Measurements from ENCODE around the gene ACTR3.
A peak's percentile ranks its signal among the peaks of the same experiment; 100 is the strongest.

ACTR3 gene

DNA sequence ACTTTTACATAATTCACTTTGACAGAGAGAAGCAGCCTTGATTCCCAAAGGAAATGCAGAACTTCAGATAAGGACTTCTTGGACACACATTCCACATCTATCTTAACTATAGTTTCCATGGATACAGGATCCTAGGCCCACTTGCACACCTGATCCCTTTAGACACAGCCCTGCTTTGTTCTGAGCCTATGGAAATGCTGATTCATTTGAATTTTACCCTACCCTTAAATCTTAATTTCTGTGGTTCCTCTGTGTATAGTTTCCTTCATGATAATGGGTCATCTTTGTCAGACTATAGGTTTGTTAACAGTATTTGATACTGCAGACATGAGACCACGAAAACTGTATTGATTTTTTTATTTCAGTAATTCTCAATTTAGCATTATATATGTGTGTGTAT, 77.4 kb downstream of the ACTR3 start:
- no peak for DNase-seq

DNA sequence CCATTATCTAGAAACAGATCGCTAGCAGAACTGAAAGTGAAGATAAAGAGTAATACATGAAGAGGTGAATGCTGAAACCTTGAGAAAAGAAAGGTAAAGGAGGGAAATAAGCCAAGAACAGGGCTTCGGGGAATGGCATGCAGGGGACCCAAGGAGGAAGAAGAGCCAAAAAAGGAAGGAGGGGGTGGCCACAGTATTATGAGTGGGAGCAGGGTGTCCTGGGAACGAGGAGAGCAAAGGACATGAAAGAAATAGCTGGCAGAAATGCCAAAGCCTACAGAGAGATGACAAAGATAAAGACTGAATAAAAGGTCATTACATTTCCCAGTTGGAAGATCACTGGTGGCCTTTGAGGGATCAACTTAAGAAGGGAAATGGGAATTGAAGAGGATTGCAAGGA, 82.9 kb downstream of the ACTR3 start:
- no peak for DNase-seq

GRCh38 chr2:113973810-113974209, 83.9 kb downstream of the ACTR3 start:
- DNase-seq = no peak

- DNase-seq = no peak
Observed at GRCh38 chr2:113974727-113975126, 84.8 kb downstream of the ACTR3 start.

- no peak for DNase-seq
Observed at GRCh38 chr2:113976277-113976928, 86.5 kb downstream of the ACTR3 start.

GRCh38 chr2:113977060-113977659, 87.3 kb downstream of the ACTR3 start:
- no peak for DNase-seq

GRCh38 chr2:113977660-113978523, 88.0 kb downstream of the ACTR3 start:
- no peak for DNase-seq

DNA sequence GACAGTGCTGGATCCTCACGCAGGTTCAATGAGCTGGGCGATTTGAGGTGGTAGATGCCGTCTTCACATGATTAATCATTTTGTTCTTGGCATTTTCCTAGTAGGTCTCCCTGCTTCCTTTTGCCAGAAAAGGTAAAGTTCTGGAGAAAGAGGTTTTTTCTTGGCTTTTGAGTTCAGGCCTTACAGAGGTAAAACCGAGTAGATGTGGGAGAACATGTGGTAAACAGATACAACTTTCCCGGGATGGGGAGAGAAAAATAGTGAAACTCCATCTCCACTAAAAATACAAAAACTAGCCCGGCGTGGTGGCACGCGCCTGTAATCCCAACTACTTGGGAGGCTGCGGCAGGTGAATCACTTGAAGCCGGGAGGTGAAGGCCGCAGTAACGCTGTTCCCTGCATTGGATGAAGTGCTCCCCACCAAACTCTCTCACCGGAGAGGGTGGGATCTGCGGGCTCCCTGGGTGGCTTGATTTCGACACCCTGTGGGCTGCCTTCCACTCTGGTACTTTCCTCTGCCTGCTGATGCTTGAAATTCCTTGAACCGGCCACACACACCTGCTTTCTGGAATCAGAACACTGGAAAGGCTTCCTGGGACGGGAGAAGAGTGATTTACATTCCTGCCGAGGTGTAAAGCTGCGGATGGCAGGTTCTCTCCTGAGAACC, 88.8 kb downstream of the ACTR3 start:
- DNase-seq = no peak

DNA sequence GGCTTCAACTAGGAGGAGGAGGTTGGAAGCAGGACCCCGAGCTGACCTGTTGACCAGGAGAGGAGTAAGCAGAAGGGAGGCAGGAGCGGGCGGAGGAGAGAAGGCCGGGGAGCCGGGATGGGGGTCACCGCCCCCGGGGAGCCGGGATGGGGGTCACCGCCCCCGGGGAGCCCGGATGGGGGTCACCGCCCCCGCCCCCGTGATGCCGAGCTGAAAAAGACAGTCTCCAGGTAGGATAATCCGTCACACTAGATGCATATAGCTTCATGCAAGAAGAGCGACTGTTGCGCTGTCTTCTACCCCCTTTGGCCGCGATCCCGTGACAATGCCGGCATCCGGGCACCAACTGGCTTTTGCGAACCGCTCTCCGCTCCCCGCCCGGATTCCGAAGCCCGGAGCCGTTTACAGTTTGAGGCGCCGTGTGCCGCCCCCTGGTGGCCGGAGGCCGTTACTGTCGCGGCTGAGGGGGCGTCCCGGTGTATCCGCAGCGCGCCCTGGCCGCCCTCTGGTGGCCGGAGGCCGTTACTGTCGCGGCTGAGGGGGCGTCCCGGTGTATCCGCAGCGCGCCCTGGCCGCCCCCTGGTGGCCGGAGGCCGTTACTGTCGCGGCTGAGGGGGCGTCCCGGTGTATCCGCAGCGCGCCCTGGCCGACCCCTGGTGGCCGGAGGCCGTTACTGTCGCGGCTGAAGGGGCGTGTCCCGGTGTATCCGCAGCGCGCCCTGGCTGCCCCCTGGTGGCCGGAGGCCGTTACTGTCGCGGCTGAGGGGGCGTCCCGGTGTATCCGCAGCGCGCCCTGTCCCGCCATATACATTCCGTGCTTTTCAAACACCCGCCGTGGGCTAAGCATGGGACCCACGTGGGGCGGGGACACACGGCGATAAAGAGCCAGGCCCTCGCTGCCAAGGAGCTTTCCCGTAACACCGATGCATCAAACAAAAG, 89.6 kb downstream of the ACTR3 start:
- DNase-seq = peak; percentile 41

DNA sequence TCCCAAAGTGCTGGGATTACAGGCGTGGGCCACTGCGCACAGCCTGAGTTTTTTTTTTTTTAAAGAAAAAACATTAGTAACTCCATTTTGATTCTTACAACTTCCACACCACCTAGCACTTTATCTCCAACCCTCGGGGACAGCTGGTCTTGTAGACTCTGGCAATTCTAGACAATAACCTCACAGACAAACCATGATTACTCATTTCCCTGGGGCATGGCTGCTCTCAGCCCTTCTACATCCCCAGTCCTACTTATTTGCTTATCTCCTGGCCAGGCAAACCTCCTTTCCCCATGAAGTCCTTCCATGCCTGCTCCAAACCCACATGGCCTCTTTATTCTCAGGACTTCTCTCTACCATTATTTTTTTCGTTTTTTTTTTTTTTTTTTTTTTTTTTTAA, 91.1 kb downstream of the ACTR3 start:
- DNase-seq = no peak

DNA sequence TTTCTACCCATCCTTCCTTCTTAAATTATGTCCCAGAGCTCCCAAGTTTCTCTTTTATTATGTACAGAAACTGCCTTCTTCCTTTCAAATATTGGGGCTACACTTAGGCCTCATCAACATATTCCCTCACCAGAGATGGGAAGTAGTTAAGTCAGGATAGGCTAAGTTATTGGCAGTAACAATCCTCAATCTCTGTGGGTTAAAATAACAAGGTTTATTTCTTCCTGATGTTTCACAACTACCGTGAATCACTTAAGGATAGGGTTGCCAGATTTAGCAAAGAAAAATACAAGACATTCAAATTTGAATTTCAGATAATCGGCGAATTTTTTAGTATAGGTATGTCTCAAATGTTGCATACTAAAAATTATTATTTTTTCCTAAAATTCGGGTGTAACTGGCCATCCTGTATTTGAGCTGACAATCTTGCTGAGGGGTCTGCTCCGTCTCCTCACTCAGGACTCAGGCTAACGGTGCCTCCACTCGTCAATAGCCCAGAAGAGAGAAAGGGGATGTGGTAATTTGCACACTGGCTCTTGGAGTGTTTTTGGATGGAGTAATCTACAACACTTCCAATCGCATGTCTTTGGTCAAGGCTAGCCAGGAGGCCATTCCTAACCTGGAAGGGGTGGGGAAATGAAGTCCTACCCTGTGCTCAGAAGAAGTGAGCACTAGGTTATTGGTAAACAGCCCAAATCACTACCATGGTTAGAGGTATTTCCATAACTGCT, 91.7 kb downstream of the ACTR3 start:
- DNase-seq = no peak

DNA sequence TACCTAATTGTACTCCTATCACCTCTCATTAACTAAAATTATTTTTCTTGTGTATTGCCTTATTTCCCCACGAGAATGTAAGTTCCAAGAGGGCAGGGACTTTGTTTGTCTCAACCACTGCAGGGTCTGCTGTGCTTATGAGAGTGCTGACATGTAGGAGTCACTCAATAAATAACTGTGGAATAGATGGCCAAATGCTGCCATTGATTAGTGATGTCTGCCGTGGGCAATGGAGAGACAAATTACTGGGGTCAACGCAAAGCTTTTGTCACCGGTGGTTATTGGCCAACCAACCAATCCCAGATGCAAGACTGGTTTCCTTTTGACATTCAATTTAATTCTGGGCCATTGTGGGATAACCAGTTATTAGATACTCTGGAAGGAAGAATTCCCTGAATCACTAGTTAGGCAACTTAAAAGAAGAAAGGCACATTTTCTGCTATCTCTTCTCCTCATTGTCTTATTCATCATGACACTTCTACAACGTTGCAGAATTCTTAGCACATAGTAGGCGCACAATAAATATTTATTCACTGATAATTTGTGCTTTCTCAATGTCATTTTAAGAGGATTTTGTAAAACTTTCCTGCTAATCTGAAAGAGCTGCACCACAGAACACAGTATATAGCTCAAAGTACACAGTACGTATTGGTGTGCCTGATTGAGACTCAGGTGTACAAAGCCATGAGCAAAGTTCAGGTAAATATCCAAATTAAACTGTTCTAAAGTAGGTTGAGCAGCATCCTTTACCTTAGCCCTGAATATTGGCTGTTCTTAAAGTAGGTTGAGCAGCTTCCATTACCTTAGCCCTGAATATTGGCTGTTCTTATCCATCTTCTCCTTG, 95.9 kb downstream of the ACTR3 start:
- no peak for DNase-seq

DNA sequence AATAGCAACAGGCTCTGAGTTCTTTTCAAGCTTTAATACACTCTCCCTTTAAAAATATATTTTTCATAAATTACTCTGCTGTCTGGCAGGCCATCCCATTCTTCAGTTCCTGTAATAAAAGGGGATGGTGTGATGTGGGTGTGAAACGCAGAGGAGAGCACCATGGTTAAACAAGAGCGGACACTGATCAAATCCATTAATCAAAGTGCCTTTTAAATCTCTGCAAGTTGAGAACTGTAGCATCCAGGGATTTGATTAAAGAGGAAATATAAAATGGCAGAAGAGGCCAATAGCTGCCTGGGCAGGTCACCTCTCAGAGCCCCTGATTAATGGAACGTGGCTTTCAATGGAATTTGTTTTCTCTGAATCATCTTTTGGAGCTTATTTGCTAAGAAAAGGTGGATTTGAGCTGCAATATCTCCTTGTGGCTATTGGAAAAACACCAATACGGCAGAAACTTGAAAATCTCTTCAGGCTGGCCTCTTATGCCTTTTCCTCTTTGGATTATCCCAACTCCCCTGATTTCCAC, 96.9 kb downstream of the ACTR3 start:
- no peak for DNase-seq

GRCh38 chr2:113992090-113992489, 102.2 kb downstream of the ACTR3 start:
- DNase-seq = no peak

DNA sequence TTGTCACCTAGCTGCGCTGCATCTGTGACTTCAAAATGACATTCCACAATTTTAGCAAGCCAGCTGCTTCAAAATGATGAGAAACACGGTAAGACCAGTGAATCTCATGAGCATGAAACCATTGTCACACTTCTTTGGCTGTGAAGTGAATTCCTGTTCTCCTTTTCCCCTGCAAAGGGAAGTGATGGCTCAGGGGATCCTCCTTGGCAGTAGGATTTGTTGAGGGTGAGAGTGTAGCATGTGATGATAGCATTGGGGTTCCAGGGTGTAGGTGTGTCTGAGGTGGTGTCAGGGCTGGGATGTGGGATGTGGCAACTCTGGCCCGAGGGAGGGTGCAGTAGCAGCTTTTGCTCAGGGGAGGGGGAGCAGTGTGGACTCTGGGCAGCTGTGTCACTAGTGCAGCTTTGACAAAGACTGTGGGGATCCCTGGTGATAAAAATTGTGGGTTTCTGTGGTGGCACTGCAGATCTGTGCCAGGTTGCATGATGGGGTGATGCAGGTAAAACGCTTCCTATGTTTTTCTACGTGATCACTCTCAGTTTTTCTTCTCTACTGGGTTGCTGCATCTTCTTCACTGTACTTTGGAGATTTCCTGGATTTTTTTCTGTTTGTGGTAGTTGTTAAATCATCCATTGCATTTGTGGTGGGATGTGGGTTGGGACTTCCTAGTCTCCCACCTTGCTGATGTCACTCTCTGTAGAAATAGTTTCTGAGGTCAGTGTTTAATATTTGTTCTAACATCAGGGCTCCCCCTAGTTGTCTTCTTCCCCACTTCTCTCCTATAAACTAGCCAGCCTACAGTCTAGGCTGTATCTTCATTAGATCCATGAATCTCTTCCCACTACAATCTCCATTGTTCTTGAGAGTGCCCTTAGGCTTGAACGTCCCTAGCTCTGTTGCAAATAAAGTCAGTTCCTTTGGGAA, 107.0 kb downstream of the ACTR3 start:
- DNase-seq = no peak

DNA sequence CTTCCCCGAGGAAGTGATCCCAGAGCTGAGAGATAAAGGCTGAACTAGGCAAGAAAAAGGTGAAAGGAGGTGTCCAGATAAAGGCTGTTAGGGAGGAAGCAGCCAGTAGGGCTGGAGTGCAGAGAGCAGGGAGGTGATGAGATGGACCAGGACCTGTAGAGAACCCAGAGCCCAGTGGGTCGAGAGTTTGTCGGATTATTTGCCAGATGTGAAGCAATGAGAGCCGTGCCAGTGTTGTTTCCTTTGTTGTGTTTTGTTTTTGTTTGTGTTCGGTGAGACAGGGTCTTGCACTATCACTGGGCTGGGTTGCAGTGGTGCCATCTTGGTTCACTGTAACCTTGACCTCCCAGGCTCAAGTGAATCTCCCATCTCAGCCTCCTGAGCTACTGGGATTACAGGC, 111.3 kb downstream of the ACTR3 start:
- no peak for DNase-seq

DNA sequence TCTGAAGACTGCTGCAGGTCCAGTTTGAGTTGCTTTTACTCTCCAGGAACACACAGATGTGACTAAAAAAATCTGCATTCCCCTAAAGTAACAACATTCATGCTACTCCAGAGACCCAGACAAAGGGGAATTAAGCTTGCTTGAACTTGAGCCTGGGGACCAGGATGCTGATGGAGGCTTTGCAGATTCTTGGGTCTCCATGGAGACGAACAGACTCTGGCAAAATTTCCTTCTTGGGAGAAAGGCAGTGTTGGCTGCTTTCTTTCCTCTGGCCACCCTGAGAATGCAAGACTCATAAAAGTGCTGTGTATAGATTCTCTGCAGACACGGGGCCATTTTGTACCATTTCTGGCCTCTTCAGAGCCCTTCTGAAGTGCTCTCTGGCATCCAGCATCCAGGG, 112.0 kb downstream of the ACTR3 start:
- DNase-seq = no peak

GRCh38 chr2:114005110-114005783, 115.4 kb downstream of the ACTR3 start:
- no peak for DNase-seq

GRCh38 chr2:114006460-114006859, 116.6 kb downstream of the ACTR3 start:
- no peak for DNase-seq
